GM10266 (cell line): ENCODE data around the gene COG1.

Source experiments
- DNase-seq: peaks from one replicate; pipeline ENCODE4 v3.0.0; 2012; ENCODE audit errors: extremely low spot score
- CTCF ChIP-seq: IDR thresholded peaks from 2 replicates; pipeline ENCODE4 v1.5.1; 2012; ENCODE audit warnings: mild to moderate bottlenecking, low read depth; ENCODE audit not compliant: control insufficient read depth, insufficient read depth; ENCODE audit errors: missing control alignments

COG1 gene

DNA sequence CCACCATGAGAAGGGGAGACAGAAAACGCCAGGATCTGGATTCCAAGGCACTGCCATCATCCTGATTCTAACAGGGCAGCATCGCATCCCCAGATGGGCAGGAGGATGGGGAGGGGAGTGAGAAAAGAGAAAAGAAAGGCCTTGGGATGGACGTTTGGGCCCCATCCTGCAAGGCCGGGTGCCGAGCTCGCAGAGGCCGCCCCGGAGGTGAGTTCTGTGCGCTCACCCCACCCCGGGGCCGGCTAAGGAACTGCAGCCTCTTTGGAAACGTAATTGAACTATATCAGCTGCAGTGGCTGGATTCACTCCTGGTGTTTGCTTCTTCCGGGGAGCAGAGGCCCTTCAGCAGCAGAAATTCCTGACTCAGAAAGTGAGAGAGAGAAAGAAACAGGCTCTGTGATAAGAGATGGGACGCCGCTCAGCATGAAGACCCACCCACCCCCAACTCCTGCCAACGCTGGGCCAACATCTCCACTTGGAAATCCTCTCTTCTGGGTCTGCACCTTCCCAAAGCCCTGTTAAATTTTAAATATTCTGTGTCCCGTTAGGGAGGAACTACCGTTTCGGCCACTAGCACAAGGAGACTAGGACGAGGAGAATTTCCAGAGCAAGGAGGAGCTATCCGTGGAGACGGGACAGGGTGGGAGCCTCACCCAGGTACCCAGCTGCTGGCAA is 36.6 kb upstream of the COG1 start:
- peak; percentile 81 for TF ChIP-seq CTCF
- peak; percentile 76 for DNase-seq

GRCh38 chr17:73156887-73157520 is 35.9 kb upstream of the COG1 start:
- no peak for TF ChIP-seq CTCF
- DNase-seq: peak; percentile 36

DNA sequence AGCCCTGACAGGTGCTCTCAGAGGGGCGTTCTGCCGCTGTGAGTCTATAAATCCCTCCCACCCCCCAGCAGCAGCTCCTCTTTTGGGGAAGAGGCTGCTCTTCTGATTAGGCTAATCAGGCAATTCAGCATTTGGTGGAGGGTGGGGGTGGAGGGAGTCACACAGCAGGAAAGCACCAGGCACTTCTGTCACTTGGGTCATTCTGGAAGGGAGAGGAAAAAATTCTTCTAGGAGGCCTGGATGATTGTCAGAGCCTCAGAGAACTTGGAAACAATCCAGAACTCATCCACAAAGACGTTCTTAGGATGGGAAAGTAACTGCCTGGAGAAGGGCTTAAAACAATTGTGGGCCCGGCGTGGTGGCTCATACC is 35.3 kb upstream of the COG1 start:
- no peak for TF ChIP-seq CTCF
- DNase-seq: no peak

DNA sequence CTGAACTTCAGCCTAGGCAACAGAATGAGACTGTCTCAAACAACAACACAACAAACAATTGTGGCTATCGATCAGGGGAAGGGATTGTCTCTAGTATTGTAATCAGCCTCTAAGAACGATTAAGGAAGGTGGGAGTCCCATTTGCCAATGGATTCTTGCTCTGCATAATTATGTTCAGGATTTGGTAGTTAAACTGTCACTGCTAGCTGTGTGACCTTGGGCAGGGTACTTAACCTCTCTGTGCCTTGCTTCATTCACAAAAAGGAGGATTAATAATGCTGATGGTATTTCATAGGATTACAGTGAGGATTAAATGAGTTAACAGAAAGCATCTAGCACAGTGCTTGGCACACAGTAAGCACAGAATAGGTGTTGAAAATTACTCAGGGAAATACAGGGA is 34.7 kb upstream of the COG1 start:
- TF ChIP-seq CTCF: no peak
- no peak for DNase-seq

- no peak for DNase-seq
- no peak for TF ChIP-seq CTCF
Measured at GRCh38 chr17:73160980-73161630, 31.8 kb upstream of the COG1 start.

DNA sequence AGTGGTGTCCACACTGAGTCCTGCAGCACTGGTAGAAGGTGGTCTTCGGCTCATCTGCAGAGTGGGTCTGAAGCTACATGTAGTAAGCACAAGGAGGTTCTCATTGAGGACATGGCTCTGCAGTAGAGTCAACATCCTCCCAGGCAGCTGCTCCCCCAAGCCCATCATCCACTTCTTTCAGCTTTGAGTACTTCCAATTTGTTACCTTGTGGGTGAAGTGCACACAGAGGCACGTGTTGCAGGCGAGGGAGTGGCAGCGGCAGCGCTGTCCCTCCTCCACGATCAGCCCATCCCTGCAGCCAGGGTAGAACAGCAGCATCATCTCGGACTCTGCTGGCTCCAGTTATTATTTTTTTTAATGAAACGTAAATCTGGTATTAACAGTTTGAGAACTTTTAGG is 29.8 kb upstream of the COG1 start:
- DNase-seq: no peak

More for the DNA sequence above, 29.8 kb upstream of the COG1 start:
- no peak for TF ChIP-seq CTCF
